Lower leg skin (tissue), 4 donors: Measurements from ENCODE around the gene GXYLT1. TPM values are rescaled to one million over a fixed set of nuclear protein-coding genes. Genes with fewer than 3 reads are reported as not detected.

Source experiments
- DNase-seq, 2 donors: peaks; one replicate each; pipeline ENCODE4 v3.0.0-alpha.2; 2019; ENCODE audit warnings: low spot score in 2 of 2
- H3K4me3 ChIP-seq: fragments of 200-600 bp; sonication (generic); 2 replicates; pipeline ENCODE4 v1.5.1; 2017; ENCODE audit warnings: mild to moderate bottlenecking, low read depth; ENCODE audit not compliant: poor library complexity, severe bottlenecking
- CTCF ChIP-seq, 3 donors: fragments of 450-650 bp; IDR thresholded peaks; one replicate each; pipeline ENCODE4 v1.5.1; 2016; ENCODE audit warnings: antibody characterized with exemption in 3 of 3, mild to moderate bottlenecking in 3 of 3, moderate library complexity in 2 of 3
- POLR2A ChIP-seq, 2 donors: fragments of 450-650 bp; IDR thresholded peaks; one replicate each; pipeline ENCODE4 v1.6.1; 2016 to 2017; ENCODE audit warnings: antibody characterized with exemption in 2 of 2, mild to moderate bottlenecking in 1 of 2, moderate library complexity in 1 of 2
- WGBS, 2 donors: methylation state at CpG; one replicate each; pipeline ENCODE4 v1.1.5; 2018; 5-methylcytosine and 5-hydroxymethylcytosine counted together
- intact Hi-C: fragments of 100-400 bp; cut with DNase I; formaldehyde crosslinking; loops from one replicate; pipeline ENCODE4 v1.15.0; 2023; ENCODE audit warnings: low total_unique reads
- total RNA-seq, 4 donors: library from RNA; depleted of rRNA; stranded (reverse); fragments of >200 nt; gene quantifications; one replicate each; pipeline ENCODE4 v1.1.0, GENCODE V29; 2016

The GXYLT1 gene
- total RNA-seq, 4 donors from 2014 or later: 7.9 to 11.7 (median 10.0) TPM

GRCh38 chr12:42141981-42142606 lies 2.6 kb downstream of the GXYLT1 start:
- DNase-seq: no peak
- no peak overlapping the region for H3K4me3 ChIP-seq
- TF ChIP-seq POLR2A (IDR thresholded peaks at IDR 0.05) (no peak), CTCF (IDR thresholded peaks at IDR 0.05) (no peak)
- 81 to 83% methylated on average over 3 of the region's 3 CpGs for WGBS, 2 donors
- intact Hi-C loops: no loop called here

DNA sequence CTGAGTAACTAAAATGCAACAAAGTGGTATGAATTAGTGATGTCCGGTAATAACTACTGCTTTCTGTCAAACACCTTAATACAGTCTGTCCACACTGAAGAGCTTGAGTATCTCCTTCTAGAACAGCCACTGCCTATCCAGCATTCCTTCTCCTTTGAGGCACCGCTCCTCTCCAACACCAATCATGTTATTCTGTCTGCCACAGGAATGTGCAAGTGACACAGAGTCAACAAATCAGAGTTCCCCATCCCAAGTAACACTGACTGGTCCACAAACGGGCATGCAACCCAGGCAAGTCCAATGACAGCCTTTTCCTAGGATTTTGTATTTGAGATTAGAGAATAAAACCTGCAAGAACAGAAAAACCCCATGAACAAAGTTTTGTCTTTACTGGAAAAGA lies 3.8 kb downstream of the GXYLT1 start:
- intact Hi-C loops: no loop called here
- no peak overlapping the region for H3K4me3 ChIP-seq
- no peak for DNase-seq
- TF ChIP-seq CTCF (IDR thresholded peaks at IDR 0.05): no peak
- no peak for TF ChIP-seq POLR2A (IDR thresholded peaks at IDR 0.05)
- 56 to 69% methylated on average over 3 of the region's 3 CpGs for whole genome bisulfite sequencing, 2 donors

GRCh38 chr12:42135259-42135814 lies 9.3 kb downstream of the GXYLT1 start:
- H3K4me3 ChIP-seq: no peak overlapping the region
- no peak for DNase-seq
- TF ChIP-seq CTCF (IDR thresholded peaks at IDR 0.05) (no peak), POLR2A (IDR thresholded peaks at IDR 0.05) (no peak)
- intact Hi-C loops: no loop called here
- 76 to 81% methylated on average over 3 of the region's 3 CpGs for WGBS, 2 donors

- peak in 1 of 2 donors; percentile 20 for DNase-seq
- 26 to 34% methylated on average over 4 of the region's 4 CpGs for WGBS, 2 donors
- intact Hi-C loops: loop anchor here (5.0 kb wide), 1 partner anchor 201 kb away; no protein-coding TSS in a partner anchor
- H3K4me3 ChIP-seq: no peak overlapping the region
- TF ChIP-seq POLR2A (IDR thresholded peaks at IDR 0.05) (no peak), CTCF (IDR thresholded peaks at IDR 0.05) (no peak)
These were observed 13.8 kb downstream of the GXYLT1 start for GRCh38 chr12:42130672-42131402.

DNA sequence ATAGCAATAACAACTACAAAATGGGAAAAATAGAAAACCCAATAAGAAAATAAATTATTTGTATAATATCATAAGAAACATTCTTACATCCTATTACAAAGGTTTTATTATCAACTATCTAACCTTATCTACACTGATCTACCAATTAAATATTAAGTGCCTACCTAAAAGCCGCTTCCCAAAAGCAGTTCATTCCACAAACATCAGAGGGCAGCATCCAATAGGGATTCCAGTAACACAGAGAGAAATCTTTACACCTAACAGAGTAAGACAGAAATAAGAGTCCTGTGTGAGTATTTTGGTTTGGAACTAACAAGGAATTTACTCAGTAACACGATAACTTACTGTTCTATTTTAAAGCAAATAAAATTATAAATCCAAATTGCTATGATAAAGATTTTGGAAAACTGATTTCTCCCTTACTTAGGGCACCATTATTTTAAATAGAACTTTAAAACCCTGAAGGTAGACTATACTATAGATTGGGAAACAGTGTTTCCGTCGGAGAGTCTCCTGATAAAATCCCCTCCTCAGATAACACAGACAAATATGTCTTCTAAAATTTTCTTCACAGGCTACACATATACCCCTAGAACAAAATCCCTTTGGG lies 15.0 kb downstream of the GXYLT1 start:
- WGBS, 2 donors: 18 to 24% methylated on average over 4 of the region's 4 CpGs
- H3K4me3 ChIP-seq: no peak overlapping the region
- DNase-seq: peak in 1 of 2 donors; percentile 40
- intact Hi-C loops: loop anchor here (5.0 kb wide), 1 partner anchor 203 kb away; no protein-coding TSS in a partner anchor
- TF ChIP-seq POLR2A (IDR thresholded peaks at IDR 0.05) (no peak), CTCF (IDR thresholded peaks at IDR 0.05) (peak in 1 of 3 donors; percentile 28)
